Fibroblast of lung (primary cell): ENCODE results near the gene FAM185A. TPM values are rescaled to one million over a fixed set of nuclear protein-coding genes. Genes with fewer than 3 reads are reported as not detected.
"Not testable (repeated sequence)": the region's sequence is repeated elsewhere in the genome, so short reads cannot be mapped to it uniquely, and the experiment has no call there.

Experiments
- DNase-seq, 2 donors: peaks; one replicate each; pipeline versions ENCODE4 v3.0.0 to v3.0.0-alpha.2; 2010; ENCODE audit warnings: low read depth in 2 of 2
- H2AFZ ChIP-seq: 2 replicates; pipeline ENCODE4 v1.5.1; 2012; ENCODE audit warnings: low read length, control low read depth, inconsistent platforms
- H3K27ac ChIP-seq: 2 replicates; pipeline ENCODE4 v1.5.1; 2011; ENCODE audit warnings: low read length, control low read depth; ENCODE audit not compliant: insufficient read depth
- H3K27me3 ChIP-seq: 2 replicates; pipeline ENCODE4 v1.5.1; 2011; ENCODE audit warnings: mild to moderate bottlenecking, low read length; ENCODE audit not compliant: control insufficient read depth, insufficient read depth
- H3K36me3 ChIP-seq: 2 replicates; pipeline ENCODE4 v1.5.1; 2011; ENCODE audit warnings: low read length; ENCODE audit not compliant: control insufficient read depth, insufficient read depth
- H3K4me1 ChIP-seq: 2 replicates; pipeline ENCODE4 v1.5.1; 2011; ENCODE audit warnings: low read length; ENCODE audit not compliant: control insufficient read depth, insufficient read depth; ENCODE audit errors: extremely low read depth
- H3K4me2 ChIP-seq: 2 replicates; pipeline ENCODE4 v1.5.1; 2011; ENCODE audit warnings: low read length, control low read depth; ENCODE audit not compliant: insufficient read depth; ENCODE audit errors: extremely low read depth
- H3K4me3 ChIP-seq, 4 experiments: fragments of 200-600 bp in 1 of 4; sonication (generic) in 1 of 4; replicated peaks in 1 of 4; 2 replicates each; pipeline ENCODE4 v1.5.1; 2011 to 2016; ENCODE audit warnings: low read length in 4 of 4, low read depth in 3 of 4, mild to moderate bottlenecking in 3 of 4, control low read depth in 2 of 4, inconsistent platforms in 1 of 4, mixed read lengths in 1 of 4; ENCODE audit not compliant: insufficient read depth in 1 of 4; ENCODE audit errors: control extremely low read depth in 1 of 4
- H3K79me2 ChIP-seq: 2 replicates; pipeline ENCODE4 v1.5.1; 2012; ENCODE audit warnings: mild to moderate bottlenecking, low read length, inconsistent platforms; ENCODE audit not compliant: control insufficient read depth, insufficient read depth
- H3K9ac ChIP-seq: 2 replicates; pipeline ENCODE4 v1.5.1; 2011; ENCODE audit warnings: mild to moderate bottlenecking, low read length, control low read depth; ENCODE audit not compliant: insufficient read depth
- H3K9me3 ChIP-seq: 2 replicates; pipeline ENCODE4 v1.5.1; 2012; ENCODE audit warnings: low read depth, low read length; ENCODE audit not compliant: control insufficient read depth, insufficient read depth
- H4K20me1 ChIP-seq: 2 replicates; pipeline ENCODE4 v1.5.1; 2011; ENCODE audit warnings: low read length; ENCODE audit not compliant: control insufficient read depth, insufficient read depth; ENCODE audit errors: extremely low read depth
- CTCF ChIP-seq, 2 donors: IDR thresholded peaks in 1 of 2; conservative IDR thresholded peaks in 1 of 2; 1 replicate in 1 of 2; 2 replicates in 1 of 2; pipeline ENCODE4 v1.5.1; 2011 to 2012; ENCODE audit warnings: low read length in 2 of 2, control low read depth in 1 of 2, inconsistent platforms in 1 of 2, low read depth in 1 of 2, mild to moderate bottlenecking in 1 of 2
- polyA plus RNA-seq, 2 donors: library from polyadenylated mRNA; depleted of rRNA in 1 of 2; stranded (reverse) in 1 of 2; unstranded in 1 of 2; fragments of >200 nt; gene quantifications; 2 replicates each; pipeline ENCODE4 v1.2.1, GENCODE V29; 2011 to 2012; ENCODE audit warnings: missing spikeins in 1 of 2
- total RNA-seq: library from RNA; depleted of rRNA; stranded (reverse); fragments of >200 nt; gene quantifications from 2 replicates; pipeline ENCODE4 v1.2.1, GENCODE V29; 2014

FAM185A gene
- total and polyA plus RNA-seq, 2 donors (not counting 1 experiment from before 2014, with no cell fraction given): 4.0 to 9.9 TPM

GRCh38 chr7:102749445-102749786 is 617 bp downstream of the FAM185A start:
- H3K9ac ChIP-seq: peak overlapping the region; percentile 62
- not testable (repeated sequence) for H3K9me3 ChIP-seq, H3K4me1 ChIP-seq, H3K27ac ChIP-seq, DNase-seq, H3K36me3 ChIP-seq, H4K20me1 ChIP-seq, H3K27me3 ChIP-seq, H3K79me2 ChIP-seq
- peak overlapping the region; percentile 63 for H3K4me2 ChIP-seq
- peak overlapping the region; percentile 58 to 66 (median 65) for H3K4me3 ChIP-seq
- peak overlapping the region; percentile 89 for H2AFZ ChIP-seq

- not testable (repeated sequence) for H3K4me2 ChIP-seq, H3K9ac ChIP-seq
- TF ChIP-seq CTCF (conservative IDR thresholded peaks at IDR 0.05 in 1 of 2, IDR thresholded peaks at IDR 0.05 in 1 of 2; ENCODE audit: low read depth in 1 of 2, low read length in 2 of 2): peak in 1 of 2 donors; percentile 11
These were observed 9.4 kb downstream of the FAM185A start for GRCh38 chr7:102758227-102758626.

GRCh38 chr7:102759934-102760333 is 11.1 kb downstream of the FAM185A start:
- not testable (repeated sequence) for H2AFZ ChIP-seq, H4K20me1 ChIP-seq, H3K79me2 ChIP-seq, H3K27me3 ChIP-seq, H3K4me1 ChIP-seq, H3K9me3 ChIP-seq, H3K4me3 ChIP-seq, H3K4me2 ChIP-seq, H3K27ac ChIP-seq, H3K36me3 ChIP-seq, H3K9ac ChIP-seq, DNase-seq

More at GRCh38 chr7:102758227-102758626, 9.4 kb downstream of the FAM185A start:
- H3K9me3 ChIP-seq, H3K27ac ChIP-seq, H3K27me3 ChIP-seq, H3K79me2 ChIP-seq, H3K4me1 ChIP-seq, H2AFZ ChIP-seq, H3K36me3 ChIP-seq, H3K4me3 ChIP-seq, H4K20me1 ChIP-seq: not testable (repeated sequence)
- DNase-seq: peak in 1 of 2 donors; percentile 45

GRCh38 chr7:102761234-102761633 is 12.4 kb downstream of the FAM185A start:
- not testable (repeated sequence) for H3K4me1 ChIP-seq, H3K36me3 ChIP-seq, H3K79me2 ChIP-seq, H3K27me3 ChIP-seq, H3K27ac ChIP-seq, DNase-seq, H3K4me2 ChIP-seq, H3K9ac ChIP-seq, H3K4me3 ChIP-seq, H4K20me1 ChIP-seq, H2AFZ ChIP-seq, H3K9me3 ChIP-seq

GRCh38 chr7:102763295-102763905 is 14.6 kb downstream of the FAM185A start:
- H3K79me2 ChIP-seq, H4K20me1 ChIP-seq, H3K4me3 ChIP-seq, H3K9ac ChIP-seq, H3K4me2 ChIP-seq, H3K36me3 ChIP-seq, H3K27ac ChIP-seq, H3K4me1 ChIP-seq, H2AFZ ChIP-seq, H3K27me3 ChIP-seq, H3K9me3 ChIP-seq: not testable (repeated sequence)
- peak in 1 of 2 donors; percentile 29 for DNase-seq

GRCh38 chr7:102769657-102770192 is 20.9 kb downstream of the FAM185A start:
- H3K79me2 ChIP-seq, H3K4me2 ChIP-seq, H3K9me3 ChIP-seq, H3K4me3 ChIP-seq, H3K27ac ChIP-seq, H3K27me3 ChIP-seq, H3K4me1 ChIP-seq, H3K9ac ChIP-seq, H3K36me3 ChIP-seq, H2AFZ ChIP-seq, H4K20me1 ChIP-seq: not testable (repeated sequence)
- peak in 1 of 2 donors; percentile 8 for DNase-seq
